Hypothalamus (tissue), 51 donors: ENCODE data around the gene PTPN21.
A peak's percentile ranks its signal among the peaks of the same experiment; 100 is the strongest.

Experiments used
- DNase-seq, 51 donors: peaks; one replicate each; lab custom pipeline; 2025; lab: John Stamatoyannopoulos, UW

The PTPN21 gene

DNA sequence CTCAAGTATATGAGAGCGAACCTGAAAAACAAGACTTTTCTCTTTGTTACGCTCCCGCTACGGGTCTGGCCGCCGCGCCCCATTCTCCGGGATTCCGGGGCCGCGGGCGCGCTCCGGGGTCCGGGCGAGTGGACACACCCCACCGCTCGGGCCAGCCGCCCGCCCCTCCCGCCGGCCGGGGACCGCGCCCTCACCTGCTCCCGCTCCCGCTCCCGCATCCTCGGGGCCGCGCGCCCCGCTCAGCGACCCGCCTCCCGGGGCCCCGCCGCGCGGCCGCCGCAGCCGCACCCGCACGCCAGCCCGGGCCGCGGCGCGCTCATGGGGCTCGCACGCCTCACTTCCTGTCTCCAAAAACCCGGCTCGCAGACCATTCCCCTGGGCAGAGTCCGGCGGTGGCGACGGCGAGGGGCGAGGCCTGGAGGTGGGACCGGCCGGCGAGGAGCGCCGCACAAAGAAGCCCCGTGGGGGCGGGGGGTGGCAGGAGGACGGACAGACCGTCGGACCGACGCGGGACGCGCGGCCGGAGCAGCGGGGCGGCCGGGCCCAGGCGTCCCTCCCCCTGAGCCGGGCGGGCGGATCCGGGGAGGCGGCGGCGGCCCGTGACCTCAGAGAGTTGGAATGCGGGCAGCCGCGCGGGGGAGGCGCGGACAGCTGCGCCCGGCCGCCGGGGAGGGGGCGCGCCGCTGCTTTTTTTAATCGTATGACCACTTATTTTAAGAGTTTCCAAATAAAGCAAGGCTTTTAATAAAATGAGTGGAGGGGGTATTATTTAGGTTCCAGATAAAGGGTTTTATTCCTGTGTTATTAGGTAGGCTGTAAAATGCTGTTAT lies at the start of gene PTPN21:
Gene PTPN21, minus strand, starts transcription at position 551 of the 830 bp plus-strand sequence. CDS start 4,590 bp downstream, outside the sequence.
- peak in 44 of 51 donors; percentile 11 to 76 (median 42) for DNase-seq

- DNase-seq, result no peak
Observed at GRCh38 chr14:88604212-88604611, 49.4 kb upstream of the PTPN21 start.

DNA sequence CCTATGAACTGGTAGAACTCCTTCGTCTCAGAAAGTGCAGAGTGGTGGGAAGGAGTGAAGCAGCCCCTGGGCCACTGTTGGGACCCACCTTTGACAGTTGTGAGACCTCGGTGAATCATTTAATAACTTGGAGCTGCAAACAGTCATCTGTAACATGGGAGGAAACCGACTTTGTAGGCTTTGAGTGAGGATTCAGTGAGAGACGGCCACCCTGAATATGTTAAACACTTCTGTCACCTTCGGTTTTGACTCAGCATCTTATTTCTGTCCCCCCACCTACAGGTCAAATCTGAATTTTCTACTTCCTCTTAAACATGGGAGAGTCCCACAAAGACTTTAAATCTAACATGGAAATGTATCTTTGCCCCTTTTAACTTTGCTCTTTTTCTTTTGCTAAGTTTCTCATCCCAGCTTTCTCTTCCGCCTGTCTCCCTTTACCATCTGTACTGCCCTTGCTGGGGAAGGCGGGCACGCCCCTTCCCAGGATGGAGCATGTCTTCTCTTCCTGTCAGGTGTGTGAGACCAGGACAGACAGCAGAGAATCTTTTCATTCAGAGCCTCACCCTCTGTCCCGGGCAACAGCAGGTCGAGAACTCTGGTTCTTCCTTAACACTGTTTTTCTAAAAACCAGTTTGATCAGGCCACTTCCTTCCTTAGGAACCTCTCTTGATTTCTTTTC lies 45.1 kb upstream of the PTPN21 start:
- no peak for DNase-seq

GRCh38 chr14:88599326-88599725 lies 44.5 kb upstream of the PTPN21 start:
- no peak for DNase-seq

DNA sequence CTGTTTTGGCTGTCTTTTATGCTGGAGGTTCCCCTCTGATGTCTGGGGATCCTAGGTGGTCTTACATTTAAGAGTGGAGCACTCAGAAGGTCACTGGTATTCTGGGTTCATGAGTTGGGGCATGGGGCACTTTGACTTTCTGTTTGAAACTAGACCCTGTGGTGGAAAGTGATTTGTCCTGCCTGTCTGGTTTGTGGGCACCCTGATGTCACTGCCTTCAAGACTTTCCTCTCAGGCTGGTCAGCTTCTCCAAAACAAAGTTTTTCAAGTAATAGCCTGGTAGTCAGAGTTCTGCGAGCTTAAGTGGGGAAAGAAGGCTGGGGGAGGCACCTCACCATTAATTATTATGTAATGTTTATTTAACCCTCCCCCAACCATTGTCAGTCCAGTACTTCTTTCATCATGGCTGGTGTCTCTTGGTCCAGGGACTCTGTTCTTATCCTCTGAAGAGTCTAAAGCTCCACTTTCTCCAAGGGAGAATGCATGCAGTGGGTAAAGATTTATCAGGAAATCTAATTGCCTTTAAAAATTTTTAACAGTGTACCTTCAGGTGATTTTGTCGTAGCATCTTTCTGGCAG lies 43.4 kb upstream of the PTPN21 start:
- no peak for DNase-seq

DNA sequence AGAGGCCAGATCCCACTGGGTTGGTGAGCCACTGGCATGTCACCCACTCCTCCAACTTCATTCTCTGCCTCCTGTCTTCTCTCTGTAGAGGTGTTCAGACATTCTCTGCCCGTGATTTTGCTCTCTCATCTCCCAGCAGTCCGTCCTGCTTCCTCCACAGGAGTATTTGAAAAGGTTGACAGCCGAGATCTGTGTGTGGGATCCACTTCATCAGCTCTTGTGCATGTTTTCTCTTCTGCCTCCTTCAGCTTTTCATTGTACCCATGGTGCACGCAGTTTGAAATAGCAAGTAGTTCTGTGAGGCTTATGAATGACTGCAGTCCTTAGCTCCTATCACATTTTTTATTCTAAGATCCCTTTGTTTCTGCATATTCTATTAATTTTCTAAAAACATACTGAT lies 42.8 kb upstream of the PTPN21 start:
- DNase-seq, result peak in 2 of 51 donors; percentile 9 to 15

- no peak for DNase-seq
Observed at GRCh38 chr14:88597038-88597437, 42.2 kb upstream of the PTPN21 start.

DNA sequence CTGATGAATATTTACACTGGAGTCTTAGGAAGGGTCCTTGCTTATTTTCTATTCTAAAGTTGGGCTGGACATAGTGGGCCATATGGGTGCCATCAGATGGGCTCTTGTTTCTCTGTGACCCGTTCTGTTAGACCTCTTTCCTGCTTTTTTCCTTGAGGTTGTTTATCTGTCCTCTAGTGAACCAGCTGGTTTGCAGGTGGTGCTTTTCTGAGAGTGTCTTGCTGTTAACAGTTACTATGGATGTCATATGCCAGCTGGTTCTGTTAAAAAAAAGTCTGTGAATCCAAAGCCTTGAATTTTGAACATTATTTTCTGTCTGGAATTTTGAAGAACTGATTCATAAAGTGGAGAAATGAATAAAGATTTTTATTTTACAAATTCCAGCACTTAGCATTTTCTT lies 37.2 kb upstream of the PTPN21 start:
- no peak for DNase-seq

DNA sequence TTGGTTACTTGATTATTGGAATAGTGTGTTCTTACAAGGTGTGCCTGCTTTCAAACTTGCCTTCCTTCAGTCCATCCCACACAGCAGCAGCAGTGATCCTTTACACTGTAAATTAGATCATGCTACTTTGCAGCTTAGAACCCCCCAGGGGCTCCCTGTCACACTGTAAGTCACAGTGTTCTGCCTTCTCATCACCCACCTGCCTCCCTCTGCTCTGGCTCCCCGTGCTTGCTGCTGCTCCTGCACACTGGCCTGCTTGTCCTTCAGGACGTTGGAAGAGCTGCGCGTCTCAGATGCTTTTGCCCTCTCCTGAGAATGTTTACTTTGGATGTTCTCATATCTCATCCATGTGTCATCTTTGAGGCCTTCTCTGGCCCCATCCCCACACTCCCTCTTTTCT lies 35.4 kb upstream of the PTPN21 start:
- DNase-seq, result no peak

DNA sequence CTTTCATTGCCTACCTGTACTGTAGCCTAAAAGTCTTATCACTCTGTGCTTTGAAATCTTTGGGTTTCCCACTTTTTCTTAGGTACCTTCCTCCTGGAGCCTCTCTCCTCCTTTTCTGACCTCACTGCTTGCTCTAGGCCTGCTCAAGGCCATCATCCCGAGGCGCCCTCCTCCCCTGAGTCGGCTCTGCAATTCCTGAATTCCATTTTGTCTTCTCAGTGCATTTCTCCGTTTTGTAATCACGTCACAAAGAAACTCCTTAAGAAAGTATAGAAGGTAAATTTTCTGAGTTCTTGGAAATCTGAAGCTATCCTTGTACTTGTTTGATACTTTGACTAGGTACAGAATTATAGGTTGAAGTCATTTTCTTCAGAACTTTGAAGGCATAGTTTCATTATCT lies 33.3 kb upstream of the PTPN21 start:
- DNase-seq, result no peak

DNA sequence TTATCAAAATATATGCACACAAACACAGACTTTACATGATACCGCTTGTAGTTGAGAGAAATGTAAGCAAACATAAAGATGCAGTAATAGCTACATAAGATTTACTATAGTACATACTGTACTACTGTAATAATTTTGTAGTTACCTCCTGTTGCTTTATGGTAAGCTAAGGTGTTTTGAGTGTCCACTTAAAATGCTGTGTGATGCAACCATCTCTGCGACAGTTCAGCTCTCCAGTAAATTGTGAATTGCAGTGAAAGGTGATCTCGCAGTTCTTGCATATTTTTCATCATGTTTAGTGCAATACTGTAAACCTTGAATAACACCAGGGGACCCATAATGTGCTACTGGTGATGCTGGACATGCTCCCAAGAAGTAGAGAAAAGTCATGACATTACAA lies 29.6 kb upstream of the PTPN21 start:
- DNase-seq, result no peak

- no peak for DNase-seq
Observed at GRCh38 chr14:88576222-88576621, 21.4 kb upstream of the PTPN21 start.

GRCh38 chr14:88572117-88572516 lies 17.3 kb upstream of the PTPN21 start:
- no peak for DNase-seq

DNA sequence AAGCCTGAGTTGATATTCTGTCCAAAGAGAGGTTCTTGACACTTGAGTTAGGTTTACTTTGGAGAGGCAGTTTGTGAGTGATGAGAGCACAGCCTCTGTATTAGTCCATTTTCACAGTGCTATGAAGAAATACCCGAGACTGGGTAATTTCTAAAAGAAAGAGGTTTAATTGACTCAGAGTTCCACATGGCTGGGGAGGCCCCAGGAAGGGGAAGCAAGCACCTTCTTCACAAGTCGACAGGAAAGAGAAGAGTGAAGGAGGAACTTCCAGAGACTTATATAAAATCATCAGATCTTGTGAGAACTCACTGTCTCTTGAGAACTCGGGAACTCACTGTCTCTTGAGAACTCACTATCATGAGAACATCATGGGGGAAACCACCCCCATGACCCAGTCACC lies 13.4 kb upstream of the PTPN21 start:
- no peak for DNase-seq

DNA sequence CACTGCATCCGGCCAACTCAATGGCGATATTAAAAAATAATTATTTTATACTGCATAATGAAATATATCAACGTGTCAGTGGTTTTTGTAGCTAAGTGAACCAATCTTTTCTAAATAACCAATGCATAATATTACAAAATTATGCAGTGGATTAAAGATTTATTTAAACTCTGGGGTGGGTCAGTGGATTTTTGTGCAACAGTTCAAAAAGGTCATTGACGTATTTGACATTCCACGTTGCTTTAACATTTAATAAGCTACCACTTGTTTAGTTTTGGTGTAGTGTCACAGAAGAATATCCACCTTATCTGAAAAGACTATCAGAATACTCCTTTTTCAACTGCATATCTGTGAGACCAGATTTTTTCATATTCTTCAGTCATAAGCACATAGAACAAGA lies 10.6 kb upstream of the PTPN21 start:
- no peak for DNase-seq

- no peak for DNase-seq
Observed at GRCh38 chr14:88563845-88564244, 9.0 kb upstream of the PTPN21 start.

DNA sequence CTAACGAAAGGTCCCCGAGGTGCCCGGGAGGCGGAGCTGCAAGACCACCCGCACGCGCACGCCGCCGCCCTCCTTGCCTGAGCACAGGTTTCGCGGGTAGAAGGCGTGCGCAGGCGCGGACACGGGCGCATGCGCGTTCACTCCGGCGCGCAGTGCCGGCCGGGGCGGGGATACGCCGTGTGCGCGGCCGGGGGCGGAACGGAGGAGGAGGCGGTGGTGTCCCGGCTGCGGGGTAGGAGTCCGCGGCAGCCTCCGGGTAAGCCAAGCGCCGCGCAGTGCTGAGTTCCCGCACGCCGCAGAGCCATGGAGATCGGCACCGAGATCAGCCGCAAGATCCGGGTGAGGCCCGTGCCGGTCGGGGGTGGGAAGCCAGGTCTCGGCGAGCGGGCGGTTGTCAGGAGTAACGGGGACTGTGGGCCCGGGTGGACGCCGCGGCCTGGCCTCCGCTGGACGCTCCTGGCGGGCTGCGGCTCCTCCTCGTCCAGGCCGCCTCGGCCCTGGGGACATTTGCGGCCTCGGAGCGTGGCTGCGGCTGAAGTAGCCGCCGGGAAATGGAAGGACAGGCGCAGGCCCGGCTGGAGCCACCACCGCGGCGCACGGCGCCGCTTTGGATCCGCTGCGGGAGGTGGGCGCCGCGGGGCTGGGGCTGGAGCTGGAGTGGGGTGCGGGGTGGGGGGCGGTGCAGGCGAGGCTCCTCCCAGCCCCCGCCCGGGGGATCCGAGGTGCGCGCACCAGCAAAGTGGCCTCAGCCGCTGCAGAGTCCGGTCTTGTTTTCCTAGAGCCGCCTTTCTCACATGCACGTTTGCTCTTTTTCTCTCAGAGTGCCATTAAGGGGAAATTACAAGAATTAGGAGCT lies 8.3 kb upstream of the PTPN21 start, which contains the start of gene ZC3H14:
Gene ZC3H14, plus strand, starts transcription at position 207 of the 856 bp plus-strand sequence. Its CDS starts 97 bp downstream, at position 304.
- peak; percentile 38 to 90 (median 74) for DNase-seq

GRCh38 chr14:88562532-88562830 lies 7.7 kb upstream of the PTPN21 start:
- DNase-seq, result no peak

- DNase-seq, result no peak
Observed at GRCh38 chr14:88559852-88560251, 5.0 kb upstream of the PTPN21 start.

DNA sequence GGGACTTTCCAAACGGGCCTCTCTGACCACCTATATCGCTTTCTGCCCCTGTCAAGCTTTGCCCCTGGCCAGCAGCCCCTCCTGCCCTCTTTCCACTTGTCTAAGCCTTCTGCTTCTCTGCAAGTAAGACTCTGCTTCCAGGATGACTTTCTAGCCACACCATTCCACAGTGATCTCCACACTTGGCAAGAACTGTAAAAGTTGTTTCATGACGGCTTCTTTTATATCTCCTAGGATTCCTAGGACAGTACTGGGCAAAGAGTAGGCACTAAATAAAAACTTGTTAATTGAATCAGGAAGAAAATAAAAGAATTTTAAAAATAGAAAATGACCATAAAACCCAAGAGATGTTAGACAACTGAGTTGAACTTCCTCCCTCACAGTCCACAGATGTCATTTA lies 1.8 kb upstream of the PTPN21 start:
- DNase-seq, result no peak
